B cell (primary cell): Measurements from ENCODE around the gene SLC2A4. TPM values are rescaled to one million over a fixed set of nuclear protein-coding genes. Genes with fewer than 3 reads are reported as not detected.

Experiments
- ATAC-seq: fragments of 200-7000 bp; cut with Tn5 transposase; one replicate; pipeline ENCODE4 v1.10.0; 2021; ENCODE audit warnings: low read depth, mild to moderate bottlenecking, moderate number of reproducible peaks, moderate library complexity
- CTCF ChIA-PET: fragments of 350-600 bp; sonication (Branson Sonifier 250); formaldehyde crosslinking; loops from one replicate; lab custom pipeline; 2021; ENCODE audit warnings: antibody characterized with exemption, inconsistent platforms; lab: Charles Lee
- POLR2A ChIA-PET: fragments of 350-600 bp; sonication (Branson Sonifier 250); formaldehyde crosslinking; loops from one replicate; lab custom pipeline; 2021; ENCODE audit warnings: antibody characterized with exemption; lab: Charles Lee
- DNase-seq: peaks from one replicate; pipeline ENCODE4 v3.0.0; 2013
- H2AFZ ChIP-seq: 2 replicates; pipeline ENCODE4 v1.6.1; 2012; ENCODE audit warnings: mild to moderate bottlenecking, low read depth, low read length; ENCODE audit not compliant: insufficient read depth, poor library complexity, severe bottlenecking
- H3K27ac ChIP-seq, 2 donors: 1 replicate in 1 of 2; 2 replicates in 1 of 2; pipeline ENCODE4 v1.5.1; 2012 to 2013; ENCODE audit warnings: low read length in 2 of 2, mild to moderate bottlenecking in 2 of 2, moderate library complexity in 1 of 2
- H3K27me3 ChIP-seq, 4 experiments: fragments of 200-600 bp in 1 of 4; sonication (generic) in 1 of 4; replicated peaks in 1 of 4; 1 replicate in 2 of 4; 2 replicates in 2 of 4; pipeline versions ENCODE4 v1.6.1 to v1.7.0; 2013 to 2016; ENCODE audit warnings: low read length in 3 of 4, mild to moderate bottlenecking in 2 of 4, mixed read lengths in 1 of 4, moderate library complexity in 1 of 4; ENCODE audit not compliant: insufficient read depth in 4 of 4, control insufficient read depth in 3 of 4; ENCODE audit errors: control extremely low read depth in 1 of 4
- H3K36me3 ChIP-seq, 2 experiments: replicated peaks in 1 of 2; 1 replicate in 1 of 2; 2 replicates in 1 of 2; pipeline versions ENCODE4 v1.6.1 to v1.7.1; 2013; ENCODE audit warnings: low read length in 1 of 2; ENCODE audit not compliant: insufficient read depth in 2 of 2, control insufficient read depth in 1 of 2; ENCODE audit errors: control extremely low read depth in 1 of 2, extremely low read depth in 1 of 2
- H3K4me1 ChIP-seq, 2 donors: fragments of 200-600 bp in 1 of 2; sonication (generic) in 1 of 2; 1 replicate in 1 of 2; 2 replicates in 1 of 2; pipeline versions ENCODE4 v1.5.1 to v1.6.1; 2013 to 2017; ENCODE audit warnings: low read length in 2 of 2; ENCODE audit not compliant: control insufficient read depth in 2 of 2, insufficient read depth in 2 of 2
- H3K4me2 ChIP-seq: replicated peaks from 2 replicates; pipeline ENCODE3; 2012; ENCODE audit warnings: mild to moderate bottlenecking, low read depth, low read length; ENCODE audit not compliant: poor library complexity, severe bottlenecking
- H3K4me3 ChIP-seq, 5 experiments: fragments of 200-600 bp in 1 of 5; sonication (generic) in 1 of 5; 1 replicate in 3 of 5; 2 replicates in 2 of 5; pipeline versions ENCODE4 v1.5.1 to v1.7.0; 2011 to 2016; ENCODE audit warnings: low read length in 4 of 5, mild to moderate bottlenecking in 4 of 5, low read depth in 2 of 5, control low read depth in 1 of 5, moderate library complexity in 1 of 5; ENCODE audit not compliant: insufficient read depth in 1 of 5; ENCODE audit errors: control extremely low read depth in 1 of 5, extremely low read depth in 1 of 5
- H3K79me2 ChIP-seq: fragments of 200-600 bp; sonication (generic); one replicate; pipeline ENCODE4 v1.6.0; 2016; ENCODE audit warnings: low read length; ENCODE audit not compliant: control insufficient read depth, insufficient read depth
- H3K9ac ChIP-seq: fragments of 200-600 bp; sonication (generic); 2 replicates; pipeline ENCODE4 v1.6.1; 2017; ENCODE audit warnings: mild to moderate bottlenecking, low read length, moderate library complexity
- H3K9me3 ChIP-seq, 3 donors: one replicate each; pipeline versions ENCODE4 v1.6.1 to v1.7.1; 2013; ENCODE audit warnings: low read length in 2 of 3; ENCODE audit not compliant: control insufficient read depth in 2 of 3, insufficient read depth in 1 of 3; ENCODE audit errors: control extremely low read depth in 1 of 3
- H4K20me1 ChIP-seq: 2 replicates; pipeline ENCODE4 v1.6.0; 2012; ENCODE audit warnings: mild to moderate bottlenecking, low read length; ENCODE audit not compliant: insufficient read depth, control insufficient read depth, poor library complexity, severe bottlenecking
- H3K27ac Mint-ChIP-seq: one replicate; pipeline ENCODE4 v1.8.0; 2021; ENCODE audit warnings: mixed read lengths
- H3K27me3 Mint-ChIP-seq: one replicate; pipeline ENCODE4 v1.8.0; 2021; ENCODE audit warnings: mixed read lengths
- H3K4me1 Mint-ChIP-seq: one replicate; pipeline ENCODE4 v1.8.0; 2021; ENCODE audit warnings: mixed read lengths
- H3K4me3 Mint-ChIP-seq: one replicate; pipeline ENCODE4 v1.8.0; 2021; ENCODE audit warnings: mixed read lengths
- H3K9me3 Mint-ChIP-seq: one replicate; pipeline ENCODE4 v1.8.0; 2022; ENCODE audit warnings: mixed read lengths; ENCODE audit not compliant: insufficient read depth
- CTCF ChIP-seq: fragments of 200-600 bp; IDR thresholded peaks from one replicate; pipeline ENCODE4 v1.8.0; 2022; ENCODE audit warnings: antibody characterized with exemption, mild to moderate bottlenecking
- EZH2 ChIP-seq: IDR thresholded peaks from 2 replicates; pipeline ENCODE4 v1.6.1; 2012; ENCODE audit warnings: borderline replicate concordance, low read depth, mild to moderate bottlenecking, moderate library complexity, low read length; ENCODE audit not compliant: insufficient read depth, poor library complexity, severe bottlenecking
- WGBS: methylation state at CpG from one replicate; pipeline ENCODE4 v1.1.5; 2013; ENCODE audit warnings: missing lambda C conversion rate; ENCODE audit not compliant: insufficient coverage; 5-methylcytosine and 5-hydroxymethylcytosine counted together
- intact Hi-C: fragments of 100-400 bp; cut with micrococcal nuclease; formaldehyde crosslinking; loops from one replicate; pipeline ENCODE4 v1.10.0; 2022
- polyA plus RNA-seq: library from polyadenylated mRNA; depleted of rRNA; stranded (reverse); fragments of >200 nt; gene quantifications from 2 replicates; pipeline ENCODE4 v1.2.3, GENCODE V29; 2012
- total RNA-seq, 2 donors: library from RNA; stranded (reverse); fragments of 120-200 nt in 1 of 2; gene quantifications; 1 replicate in 1 of 2; 2 replicates in 1 of 2; pipeline versions ENCODE4 v1.2.3 to v1.2.4, GENCODE V29; 2013 to 2022

SLC2A4 gene
- total and polyA plus RNA-seq, 2 donors (not counting 1 experiment from before 2014, with no cell fraction given), result not detected

GRCh38 chr17:7315570-7316235, 34.2 kb downstream of the SLC2A4 start:
- POLR2A ChIA-PET, result interaction anchor here (0.5 to 2.0 kb wide), 8 partner anchors 10 to 279 kb away, joined by 3 to 12 read pairs (median 4); partner anchors contain the start of genes ACAP1, DVL2 and NEURL4
- H3K79me2 ChIP-seq, result peaks cover 45% of the 10 kb centered on the region
- H3K4me3 ChIP-seq, result peak overlapping the region; percentile 35 to 90 (median 82)
- peaks cover 5 to 66% of the 10 kb centered on the region in 2 experiments for H3K36me3 ChIP-seq
- DNase-seq (no peak), ATAC-seq (no peak)
- peaks cover 17 to 39% of the 10 kb centered on the region in 2 donors for H3K4me1 ChIP-seq
- peaks cover 39% of the 10 kb centered on the region for H4K20me1 ChIP-seq
- peak overlapping the region; percentile 78 to 91 for H3K27ac ChIP-seq
- CTCF ChIA-PET, result interaction anchor here (0.6 to 2.2 kb wide), 5 partner anchors 10 to 29 kb away, joined by 3 to 5 read pairs (median 3); partner anchors contain the start of genes ACAP1 and NEURL4
- no peaks in the 10 kb centered on the region for H3K9me3 Mint-ChIP-seq
- H3K4me3 Mint-ChIP-seq, result peak overlapping the region; percentile 97
- H3K4me2 ChIP-seq, result peak overlapping the region; percentile 91
- no peak for TF ChIP-seq EZH2
- no peak for TF ChIP-seq CTCF
- H3K9me3 ChIP-seq, result no peaks in the 10 kb centered on the region
- no peaks in the 10 kb centered on the region for H3K27me3 Mint-ChIP-seq
- peak overlapping the region; percentile 99 for H3K27ac Mint-ChIP-seq
- H3K27me3 ChIP-seq, result no peaks in the 10 kb centered on the region
- WGBS, result 38% methylated on average over 28 of the region's 30 CpGs
- H3K4me1 Mint-ChIP-seq, result peaks cover 47% of the 10 kb centered on the region
- H3K9ac ChIP-seq, result peak overlapping the region; percentile 90
- H2AFZ ChIP-seq, result peak overlapping the region; percentile 93
- intact Hi-C loops, result loop anchor here (1.0 to 2.0 kb wide), 3 partner anchors 8 to 37 kb away; partner anchors contain the start of genes EIF5A, KCTD11 and NEURL4
